Choroid plexus epithelial cell (primary cell): ENCODE data around the gene ZNF423.

ENCODE experiments used
- DNase-seq: peaks from one replicate; pipeline ENCODE4 v3.0.0-alpha.2; 2010; ENCODE audit warnings: low read depth
- H3K4me3 ChIP-seq: 2 replicates; pipeline ENCODE4 v1.5.1; 2011; ENCODE audit warnings: low read depth, mild to moderate bottlenecking, control low read depth, low read length, moderate library complexity
- TF ChIP-seq, protein P1 (sequence below): conservative IDR thresholded peaks from 2 replicates; pipeline ENCODE4 v1.5.1; 2011; ENCODE audit warnings: low read depth, mild to moderate bottlenecking, control low read depth, inconsistent platforms, low read length, moderate library complexity

Gene ZNF423

GRCh38 chr16:49442805-49443204, 413.1 kb downstream of the ZNF423 start:
- no peak overlapping the region for H3K4me3 ChIP-seq
- no peak for DNase-seq
- TF ChIP-seq, protein P1, sequence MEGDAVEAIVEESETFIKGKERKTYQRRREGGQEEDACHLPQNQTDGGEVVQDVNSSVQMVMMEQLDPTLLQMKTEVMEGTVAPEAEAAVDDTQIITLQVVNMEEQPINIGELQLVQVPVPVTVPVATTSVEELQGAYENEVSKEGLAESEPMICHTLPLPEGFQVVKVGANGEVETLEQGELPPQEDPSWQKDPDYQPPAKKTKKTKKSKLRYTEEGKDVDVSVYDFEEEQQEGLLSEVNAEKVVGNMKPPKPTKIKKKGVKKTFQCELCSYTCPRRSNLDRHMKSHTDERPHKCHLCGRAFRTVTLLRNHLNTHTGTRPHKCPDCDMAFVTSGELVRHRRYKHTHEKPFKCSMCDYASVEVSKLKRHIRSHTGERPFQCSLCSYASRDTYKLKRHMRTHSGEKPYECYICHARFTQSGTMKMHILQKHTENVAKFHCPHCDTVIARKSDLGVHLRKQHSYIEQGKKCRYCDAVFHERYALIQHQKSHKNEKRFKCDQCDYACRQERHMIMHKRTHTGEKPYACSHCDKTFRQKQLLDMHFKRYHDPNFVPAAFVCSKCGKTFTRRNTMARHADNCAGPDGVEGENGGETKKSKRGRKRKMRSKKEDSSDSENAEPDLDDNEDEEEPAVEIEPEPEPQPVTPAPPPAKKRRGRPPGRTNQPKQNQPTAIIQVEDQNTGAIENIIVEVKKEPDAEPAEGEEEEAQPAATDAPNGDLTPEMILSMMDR = no peak

- DNase-seq = peak; percentile 5
- H3K4me3 ChIP-seq = no peak overlapping the region
- TF ChIP-seq, protein P1 = peak; percentile 22
These were observed 414.5 kb downstream of the ZNF423 start for GRCh38 chr16:49441366-49441780.

DNA sequence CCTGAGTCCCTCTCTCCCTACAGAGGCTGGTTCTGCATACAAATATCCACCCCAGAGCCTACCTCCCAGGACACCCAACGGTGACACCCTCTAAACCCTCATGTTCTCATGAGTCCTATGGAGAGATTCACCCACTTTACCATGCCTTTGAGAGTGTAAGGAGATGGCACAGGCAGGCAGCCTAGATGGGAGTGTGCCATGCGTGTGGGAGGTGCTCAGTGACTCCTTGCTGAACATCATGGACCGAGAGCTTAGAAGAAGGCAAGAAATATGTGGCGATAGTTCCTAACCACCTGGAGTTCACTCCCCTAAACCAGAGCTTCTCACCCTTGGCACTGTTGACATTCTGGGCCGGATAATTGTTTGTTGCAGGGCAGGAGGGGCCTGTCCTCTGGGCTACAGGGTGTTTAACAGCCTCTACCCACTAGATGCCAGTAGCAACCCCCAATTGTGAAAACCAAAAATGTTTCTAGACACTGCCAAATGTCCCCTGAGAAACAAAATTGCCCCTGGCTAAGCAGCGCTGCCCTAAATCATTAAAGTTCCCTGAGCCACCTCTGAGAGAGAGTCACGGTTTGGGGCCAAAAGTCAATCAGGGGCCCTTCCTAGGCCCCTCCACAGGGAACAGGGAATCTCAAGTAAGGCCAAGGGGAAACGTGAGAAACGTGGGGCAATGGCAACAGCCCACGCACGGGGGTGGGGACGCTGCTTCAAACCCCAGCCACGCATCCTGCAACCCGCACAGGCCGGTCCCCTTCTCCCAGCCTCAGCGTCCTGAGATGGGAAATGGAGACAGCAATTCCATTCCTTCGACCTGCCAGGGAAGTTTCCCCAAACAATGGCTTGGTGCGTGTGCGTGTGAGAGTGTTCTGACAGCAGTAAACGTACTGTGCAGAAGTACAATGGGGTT, 415.5 kb downstream of the ZNF423 start:
- H3K4me3 ChIP-seq = no peak overlapping the region
- DNase-seq = no peak
- TF ChIP-seq, protein P1 = no peak

DNA sequence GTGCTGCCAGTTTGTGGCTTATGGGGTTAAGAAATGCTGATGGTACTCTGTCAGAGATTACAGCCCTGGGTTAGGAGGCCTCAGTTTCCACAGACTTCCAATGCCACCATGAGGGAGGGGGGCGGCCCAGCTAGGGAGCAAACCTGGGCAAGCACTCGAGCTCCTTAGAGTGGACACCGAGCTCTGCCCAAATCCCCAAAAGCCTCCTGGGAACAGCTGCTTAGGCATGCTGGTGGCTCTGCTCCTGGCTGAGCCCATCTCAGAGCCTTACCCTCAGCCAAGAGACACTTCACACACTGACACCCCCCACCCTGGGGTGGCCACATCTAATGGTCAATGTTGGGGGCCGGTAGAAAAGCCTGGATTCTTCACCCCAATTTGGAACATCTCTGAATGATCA, 416.2 kb downstream of the ZNF423 start:
- no peak overlapping the region for H3K4me3 ChIP-seq
- TF ChIP-seq, protein P1 = no peak
- DNase-seq = no peak

- no peak overlapping the region for H3K4me3 ChIP-seq
- TF ChIP-seq, protein P1 = no peak
- DNase-seq = no peak
These were observed 416.9 kb downstream of the ZNF423 start for GRCh38 chr16:49439050-49439449.
